Measurements from ENCODE around the gene TXLNB. TPM values are rescaled to one million over a fixed set of nuclear protein-coding genes. Genes with fewer than 3 reads are reported as not detected.
"Not testable (repeated sequence)": the region's sequence is repeated elsewhere in the genome, so short reads cannot be mapped to it uniquely, and the experiment has no call there.

The TXLNB gene
- total RNA-seq, 2 experiments from 2014 or later, result 0.10 to 0.14 TPM

GRCh38 chr6:139286438-139286837, 5.4 kb downstream of the TXLNB start:
- CTCF ChIA-PET; H3K27ac Mint-ChIP-seq; H3K9me3 Mint-ChIP-seq; H3K27me3 Mint-ChIP-seq (ENCODE audit: low read depth); DNase-seq; intact Hi-C loops (cut with micrococcal nuclease); H3K36me3 Mint-ChIP-seq (ENCODE audit: low read depth); H3K4me3 Mint-ChIP-seq: not testable (repeated sequence)
- peaks cover 31% of the 10 kb centered on the region for H3K4me1 Mint-ChIP-seq (ENCODE audit: low read depth)

DNA sequence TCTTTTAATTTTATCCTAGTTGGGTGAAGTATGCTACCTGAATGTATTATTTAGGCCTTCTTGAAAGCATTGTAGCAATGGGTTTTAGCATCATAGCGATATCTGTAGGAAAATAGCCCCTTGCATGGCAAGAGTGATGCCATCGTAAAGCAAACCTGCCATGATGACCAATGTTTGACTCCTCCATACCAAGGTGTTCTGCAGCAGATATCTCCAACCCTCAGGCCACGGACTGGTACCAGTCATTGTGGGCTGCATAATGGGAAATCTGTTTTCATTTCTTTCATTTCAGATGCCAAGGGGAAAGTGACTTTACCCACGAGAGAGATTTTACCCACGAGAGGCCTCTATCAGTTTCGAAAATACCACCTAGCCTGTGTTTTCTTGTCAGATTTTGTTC, 6.2 kb downstream of the TXLNB start:
- intact Hi-C loops (cut with micrococcal nuclease), result no loop called here
- Mint-ChIP-seq H3K36me3 (ENCODE audit: low read depth) (no peaks in the 10 kb centered on the region), H3K4me1 (ENCODE audit: low read depth) (peaks cover 29% of the 10 kb centered on the region), H3K9me3 (no peaks in the 10 kb centered on the region), H3K27me3 (ENCODE audit: low read depth) (no peaks in the 10 kb centered on the region), H3K27ac (no peak overlapping the region), H3K4me3 (no peak overlapping the region)
- CTCF ChIA-PET, result no interaction called here
- DNase-seq, result no peak

GRCh38 chr6:139284789-139285188, 7.0 kb downstream of the TXLNB start:
- H3K27ac Mint-ChIP-seq, result no peak overlapping the region
- intact Hi-C loops (cut with micrococcal nuclease), result no loop called here
- H3K4me1 Mint-ChIP-seq (ENCODE audit: low read depth), result peaks cover 27% of the 10 kb centered on the region
- no peak for DNase-seq
- H3K9me3 Mint-ChIP-seq, result no peaks in the 10 kb centered on the region
- H3K27me3 Mint-ChIP-seq (ENCODE audit: low read depth), result no peaks in the 10 kb centered on the region
- H3K4me3 Mint-ChIP-seq, result no peak overlapping the region
- H3K36me3 Mint-ChIP-seq (ENCODE audit: low read depth), result no peaks in the 10 kb centered on the region
- CTCF ChIA-PET, result interaction anchor here (0.9 to 1.7 kb wide), 2 partner anchors 9 to 63 kb away, joined by 3 to 4 read pairs; no protein-coding TSS in a partner anchor

DNA sequence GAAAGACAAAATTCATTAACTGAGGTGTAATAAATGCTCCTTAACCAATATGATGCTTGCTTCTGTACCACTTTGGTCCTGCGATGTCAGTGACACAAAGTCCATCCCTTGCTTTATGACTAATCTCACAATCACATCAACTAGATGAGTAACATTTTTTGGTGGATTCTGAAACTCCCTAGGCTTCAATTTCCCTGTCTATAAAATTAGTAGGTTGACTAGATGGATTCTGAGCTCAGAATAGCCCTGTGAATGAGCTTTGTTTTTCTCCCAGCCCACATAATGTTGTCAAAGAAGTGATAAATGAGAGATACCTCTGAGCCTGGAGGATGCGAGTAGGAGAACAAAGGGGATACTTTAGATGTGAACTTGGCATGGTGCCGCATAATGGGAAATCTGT, 9.1 kb downstream of the TXLNB start:
- Mint-ChIP-seq H3K4me1 (ENCODE audit: low read depth) (peaks cover 30% of the 10 kb centered on the region), H3K27me3 (ENCODE audit: low read depth) (no peaks in the 10 kb centered on the region), H3K4me3 (no peak overlapping the region), H3K36me3 (ENCODE audit: low read depth) (no peaks in the 10 kb centered on the region), H3K9me3 (no peaks in the 10 kb centered on the region), H3K27ac (no peak overlapping the region)
- CTCF ChIA-PET, result interaction anchor here (0.6 to 1.2 kb wide), 4 partner anchors 61 to 514 kb away, joined by 3 to 4 read pairs (median 3); no protein-coding TSS in a partner anchor
- intact Hi-C loops (cut with micrococcal nuclease), result no loop called here
- DNase-seq, result no peak

DNA sequence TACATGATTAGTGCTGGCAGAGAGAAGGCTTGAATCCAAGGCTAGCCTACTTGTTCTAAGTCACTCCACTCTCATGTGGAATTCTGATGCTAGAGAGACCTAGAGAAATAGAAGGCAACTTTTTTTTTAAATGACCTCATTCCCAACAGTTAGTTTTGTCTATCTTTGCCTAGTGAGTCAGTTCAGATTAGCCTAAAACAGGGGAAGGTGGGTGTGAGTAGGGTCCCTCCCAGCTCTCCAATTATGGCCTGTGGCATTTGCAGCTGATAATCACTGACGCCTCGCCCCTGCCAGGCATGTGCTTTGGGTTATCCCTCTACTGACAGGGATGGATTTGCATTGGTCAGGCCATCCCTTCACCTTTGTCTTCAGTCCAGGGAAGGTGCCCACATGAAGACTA, 13.6 kb downstream of the TXLNB start:
- CTCF ChIA-PET, result no interaction called here

DNA sequence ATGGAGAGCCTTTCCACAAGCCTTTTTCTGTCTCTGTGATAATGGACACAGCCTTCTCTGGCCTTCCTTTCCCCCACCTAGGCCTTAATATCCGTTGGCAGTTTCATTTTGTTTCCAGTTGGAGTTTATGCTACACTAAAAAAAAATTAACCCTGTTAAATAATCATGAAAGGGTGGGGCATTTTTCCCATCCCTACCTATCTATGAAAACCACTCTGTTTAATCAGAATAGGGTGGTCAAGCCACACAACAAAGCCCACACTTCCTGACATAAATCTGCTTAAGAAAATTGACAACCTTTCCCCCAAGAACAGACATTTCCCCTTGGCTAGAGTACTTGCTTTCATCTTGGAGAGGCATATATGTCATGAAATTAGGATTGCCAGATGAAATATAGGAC, 14.2 kb downstream of the TXLNB start:
- Mint-ChIP-seq H3K4me3 (no peak overlapping the region), H3K36me3 (ENCODE audit: low read depth) (no peaks in the 10 kb centered on the region), H3K4me1 (ENCODE audit: low read depth) (peaks cover 23% of the 10 kb centered on the region), H3K27ac (no peak overlapping the region), H3K27me3 (ENCODE audit: low read depth) (no peaks in the 10 kb centered on the region), H3K9me3 (no peaks in the 10 kb centered on the region)
- CTCF ChIA-PET, result no interaction called here
- DNase-seq, result no peak
- intact Hi-C loops (cut with micrococcal nuclease), result no loop called here

More for the DNA sequence above, 13.6 kb downstream of the TXLNB start:
- Mint-ChIP-seq H3K27ac (no peak overlapping the region), H3K4me3 (no peak overlapping the region), H3K9me3 (no peaks in the 10 kb centered on the region), H3K36me3 (ENCODE audit: low read depth) (no peaks in the 10 kb centered on the region), H3K27me3 (ENCODE audit: low read depth) (no peaks in the 10 kb centered on the region), H3K4me1 (ENCODE audit: low read depth) (peaks cover 27% of the 10 kb centered on the region)
- no peak for DNase-seq
- intact Hi-C loops (cut with micrococcal nuclease), result no loop called here

- Mint-ChIP-seq H3K4me3 (no peak overlapping the region), H3K36me3 (ENCODE audit: low read depth) (no peaks in the 10 kb centered on the region), H3K4me1 (ENCODE audit: low read depth) (peaks cover 20% of the 10 kb centered on the region), H3K9me3 (no peaks in the 10 kb centered on the region), H3K27me3 (ENCODE audit: low read depth) (no peaks in the 10 kb centered on the region), H3K27ac (no peak overlapping the region)
- DNase-seq, result no peak
- CTCF ChIA-PET, result no interaction called here
- intact Hi-C loops (cut with micrococcal nuclease), result no loop called here
Measured at GRCh38 chr6:139277161-139277560, 14.6 kb downstream of the TXLNB start.

GRCh38 chr6:139275279-139276055, 16.3 kb downstream of the TXLNB start:
- CTCF ChIA-PET, result no interaction called here
- no peak overlapping the region for H3K27ac Mint-ChIP-seq
- no peak for DNase-seq
- intact Hi-C loops (cut with micrococcal nuclease), result no loop called here
- H3K4me3 Mint-ChIP-seq, result no peak overlapping the region
- H3K36me3 Mint-ChIP-seq (ENCODE audit: low read depth), result no peaks in the 10 kb centered on the region
- H3K27me3 Mint-ChIP-seq (ENCODE audit: low read depth), result no peaks in the 10 kb centered on the region
- H3K4me1 Mint-ChIP-seq (ENCODE audit: low read depth), result peaks cover 13% of the 10 kb centered on the region
- no peaks in the 10 kb centered on the region for H3K9me3 Mint-ChIP-seq

GRCh38 chr6:139271056-139271455, 20.7 kb downstream of the TXLNB start:
- CTCF ChIA-PET, result interaction anchor here (0.6 to 1.5 kb wide), 2 partner anchors 14 to 365 kb away, joined by 3 to 5 read pairs; no protein-coding TSS in a partner anchor
- no peak overlapping the region for H3K4me3 Mint-ChIP-seq
- no peak overlapping the region for H3K27ac Mint-ChIP-seq

DNA sequence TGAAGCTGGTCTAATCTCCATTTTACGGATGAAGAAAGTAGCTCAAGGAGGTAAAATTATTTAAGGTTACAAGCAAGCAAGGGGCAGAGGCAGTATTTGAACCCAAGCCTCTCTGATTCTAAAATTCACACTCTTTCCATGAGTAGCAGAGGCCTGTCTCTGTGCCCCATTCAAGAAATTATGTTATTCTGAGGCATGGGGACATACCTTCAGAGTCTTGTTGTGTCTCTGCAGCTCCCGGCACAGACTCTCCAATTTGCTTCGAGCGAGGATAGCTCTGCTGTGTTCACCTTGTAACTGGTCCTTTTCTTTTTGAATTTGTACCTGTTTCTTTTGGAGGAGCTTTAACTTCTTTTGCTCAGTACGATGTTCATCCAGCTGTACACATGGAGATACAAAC, 21.5 kb downstream of the TXLNB start:
- Mint-ChIP-seq H3K4me1 (ENCODE audit: low read depth) (peaks cover 3% of the 10 kb centered on the region), H3K27ac (no peak overlapping the region), H3K4me3 (no peak overlapping the region), H3K36me3 (ENCODE audit: low read depth) (no peaks in the 10 kb centered on the region), H3K9me3 (no peaks in the 10 kb centered on the region), H3K27me3 (ENCODE audit: low read depth) (no peaks in the 10 kb centered on the region)
- CTCF ChIA-PET, result interaction anchor here (1.0 to 1.5 kb wide), 4 partner anchors 13 to 51 kb away, joined by 3 to 5 read pairs (median 3); no protein-coding TSS in a partner anchor
- no peak for DNase-seq
- intact Hi-C loops (cut with micrococcal nuclease), result no loop called here

More at GRCh38 chr6:139271056-139271455, 20.7 kb downstream of the TXLNB start:
- Mint-ChIP-seq H3K9me3 (no peaks in the 10 kb centered on the region), H3K27me3 (ENCODE audit: low read depth) (no peaks in the 10 kb centered on the region), H3K4me1 (ENCODE audit: low read depth) (peaks cover 3% of the 10 kb centered on the region), H3K36me3 (ENCODE audit: low read depth) (no peaks in the 10 kb centered on the region)
- intact Hi-C loops (cut with micrococcal nuclease), result no loop called here
- no peak for DNase-seq

- DNase-seq, result no peak
- Mint-ChIP-seq H3K4me1 (ENCODE audit: low read depth) (peaks cover 20% of the 10 kb centered on the region), H3K27me3 (ENCODE audit: low read depth) (no peaks in the 10 kb centered on the region), H3K36me3 (ENCODE audit: low read depth) (no peaks in the 10 kb centered on the region), H3K4me3 (no peak overlapping the region), H3K27ac (no peak overlapping the region), H3K9me3 (no peaks in the 10 kb centered on the region)
- intact Hi-C loops (cut with micrococcal nuclease), result no loop called here
- CTCF ChIA-PET, result interaction anchor here (0.6 kb wide), 1 partner anchor 67 kb away, joined by 3 read pairs; no protein-coding TSS in a partner anchor
Measured at GRCh38 chr6:139265512-139266190, 26.1 kb downstream of the TXLNB start.

- peaks cover 23% of the 10 kb centered on the region for H3K4me1 Mint-ChIP-seq (ENCODE audit: low read depth)
- DNase-seq, result peak; percentile 51
Measured at GRCh38 chr6:139262519-139263300, 29.1 kb downstream of the TXLNB start.

More at GRCh38 chr6:139262519-139263300, 29.1 kb downstream of the TXLNB start:
- Mint-ChIP-seq H3K27ac (peak overlapping the region; percentile 88), H3K36me3 (ENCODE audit: low read depth) (no peaks in the 10 kb centered on the region), H3K9me3 (no peaks in the 10 kb centered on the region), H3K4me3 (peak overlapping the region; percentile 65), H3K27me3 (ENCODE audit: low read depth) (no peaks in the 10 kb centered on the region)
- intact Hi-C loops (cut with micrococcal nuclease), result loop anchor here (1.0 kb wide), 7 partner anchors 13 to 137 kb away; partner anchors contain the start of gene TXLNB
- CTCF ChIA-PET, result interaction anchor here (0.6 to 1.9 kb wide), 15 partner anchors 12 to 185 kb away, joined by 3 to 9 read pairs (median 4); partner anchors contain the start of gene TXLNB

Measured in activated naive CD4-positive, alpha-beta T cell treated with anti-CD3 and anti-CD28 coated beads for 36 hours (primary cell).